Cardiac muscle cell (in vitro differentiated cells and primary cell): ENCODE data around the gene CHAF1A. TPM values are rescaled to one million over a fixed set of nuclear protein-coding genes. Genes with fewer than 3 reads are reported as not detected.

ENCODE experiments used
- DNase-seq, 2 donors: peaks; one replicate each; pipeline versions ENCODE4 v3.0.0 to v3.0.0-alpha.2; 2010 to 2017; ENCODE audit warnings: low read depth in 1 of 2, low spot score in 1 of 2
- H3K27ac ChIP-seq: fragments of 200-600 bp; sonication (generic); 2 replicates; pipeline ENCODE4 v1.5.1; 2016
- H3K27me3 ChIP-seq: fragments of 200-600 bp; sonication (generic); 2 replicates; pipeline ENCODE4 v1.6.0; 2016; ENCODE audit warnings: control low read depth
- H3K36me3 ChIP-seq: fragments of 200-600 bp; sonication (generic); 2 replicates; pipeline ENCODE4 v1.5.1; 2016; ENCODE audit warnings: control low read depth
- H3K4me1 ChIP-seq: fragments of 200-600 bp; sonication (generic); 2 replicates; pipeline ENCODE4 v1.8.1; 2017; ENCODE audit warnings: low read depth, mild to moderate bottlenecking, mixed run types
- H3K4me3 ChIP-seq: fragments of 200-600 bp; sonication (generic); 2 replicates; pipeline ENCODE4 v1.5.1; 2016; ENCODE audit warnings: mild to moderate bottlenecking
- H3K9me3 ChIP-seq: fragments of 200-600 bp; sonication (generic); 2 replicates; pipeline ENCODE4 v1.5.1; 2017; ENCODE audit warnings: low read depth, mild to moderate bottlenecking, control low read depth
- CTCF ChIP-seq: IDR thresholded peaks from 2 replicates; pipeline ENCODE4 v1.5.1; 2012; ENCODE audit warnings: low read depth, mild to moderate bottlenecking, low read length
- polyA plus RNA-seq: library from polyadenylated mRNA; unstranded; fragments of >200 nt; fragmentation: Nextera tagmentation; extraction: Ambion mirVana; gene quantifications from 2 replicates; pipeline ENCODE4 v1.2.1, GENCODE V29; 2016
- total RNA-seq: library from RNA; depleted of rRNA; stranded (reverse); fragments of >200 nt; gene quantifications from 2 replicates; pipeline ENCODE4 v1.2.3, GENCODE V29; 2016

The CHAF1A gene
- total and polyA plus RNA-seq, 2 experiments from 2014 or later: 15.3 to 38.9 TPM

- H3K4me3 ChIP-seq: no peak overlapping the region
- H3K4me1 ChIP-seq: no peaks in the 10 kb centered on the region
- H3K27me3 ChIP-seq: no peaks in the 10 kb centered on the region
- H3K9me3 ChIP-seq: no peaks in the 10 kb centered on the region
- no peak for TF ChIP-seq CTCF
- DNase-seq: no peak
- peaks cover 13% of the 10 kb centered on the region for H3K36me3 ChIP-seq
- no peak overlapping the region for H3K27ac ChIP-seq
These were observed 26.0 kb downstream of the CHAF1A start for GRCh38 chr19:4428326-4428975.

GRCh38 chr19:4429256-4429655 lies 26.8 kb downstream of the CHAF1A start:
- Histone ChIP-seq H3K36me3 (peaks cover 13% of the 10 kb centered on the region), H3K9me3 (no peaks in the 10 kb centered on the region), H3K27me3 (no peaks in the 10 kb centered on the region), H3K27ac (no peak overlapping the region), H3K4me3 (no peak overlapping the region), H3K4me1 (no peaks in the 10 kb centered on the region)
- no peak for DNase-seq
- no peak for TF ChIP-seq CTCF

- H3K36me3 ChIP-seq: peaks cover 13% of the 10 kb centered on the region
- no peak overlapping the region for H3K27ac ChIP-seq
- no peaks in the 10 kb centered on the region for H3K9me3 ChIP-seq
- no peaks in the 10 kb centered on the region for H3K27me3 ChIP-seq
- H3K4me1 ChIP-seq: no peaks in the 10 kb centered on the region
- no peak for DNase-seq
- no peak overlapping the region for H3K4me3 ChIP-seq
- TF ChIP-seq CTCF: no peak
These were observed 27.3 kb downstream of the CHAF1A start for GRCh38 chr19:4429771-4430171.

- H3K27ac ChIP-seq: no peak overlapping the region
- DNase-seq: no peak
- H3K9me3 ChIP-seq: no peaks in the 10 kb centered on the region
- TF ChIP-seq CTCF: no peak
- H3K36me3 ChIP-seq: peaks cover 13% of the 10 kb centered on the region
- H3K4me3 ChIP-seq: no peak overlapping the region
- no peaks in the 10 kb centered on the region for H3K27me3 ChIP-seq
- H3K4me1 ChIP-seq: no peaks in the 10 kb centered on the region
These were observed 28.3 kb downstream of the CHAF1A start for GRCh38 chr19:4430760-4431159.

- Histone ChIP-seq H3K9me3 (no peaks in the 10 kb centered on the region), H3K27ac (no peak overlapping the region), H3K4me1 (no peaks in the 10 kb centered on the region), H3K36me3 (peaks cover 13% of the 10 kb centered on the region), H3K27me3 (no peaks in the 10 kb centered on the region), H3K4me3 (no peak overlapping the region)
- DNase-seq: no peak
- no peak for TF ChIP-seq CTCF
These were observed 28.9 kb downstream of the CHAF1A start for GRCh38 chr19:4431296-4431695.
